Hematopoietic multipotent progenitor cell treated with erythropoietin and hydrocortisone succinate and interleukin-3 and kit ligand, for 15 days (in vitro differentiated cells): ENCODE measurements around the gene GRXCR1.

Source experiments
- DNase-seq: peaks from one replicate; pipeline ENCODE4 v3.0.0-alpha.2; 2015; ENCODE audit warnings: low spot score

GRXCR1 gene

DNA sequence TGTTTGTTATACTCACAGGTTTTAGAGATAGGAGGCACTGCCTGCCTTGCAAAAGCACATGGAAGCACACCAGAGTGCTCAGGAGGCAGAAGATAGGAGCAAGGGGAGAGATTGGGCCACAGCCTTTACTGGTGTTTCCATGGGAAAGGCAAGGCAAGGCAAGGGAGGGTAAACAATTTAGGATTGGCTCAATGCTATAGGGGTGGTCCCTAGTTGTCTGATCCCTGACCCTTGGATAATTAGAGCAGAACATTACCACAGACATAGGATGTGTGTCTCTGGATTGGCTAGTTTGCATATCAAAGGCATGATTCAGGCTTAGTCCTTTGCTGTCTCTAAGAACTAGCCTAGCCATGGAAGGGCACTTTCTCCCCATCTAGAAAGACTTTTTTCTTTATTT is 36.1 kb downstream of the GRXCR1 start:
- DNase-seq, result no peak

DNA sequence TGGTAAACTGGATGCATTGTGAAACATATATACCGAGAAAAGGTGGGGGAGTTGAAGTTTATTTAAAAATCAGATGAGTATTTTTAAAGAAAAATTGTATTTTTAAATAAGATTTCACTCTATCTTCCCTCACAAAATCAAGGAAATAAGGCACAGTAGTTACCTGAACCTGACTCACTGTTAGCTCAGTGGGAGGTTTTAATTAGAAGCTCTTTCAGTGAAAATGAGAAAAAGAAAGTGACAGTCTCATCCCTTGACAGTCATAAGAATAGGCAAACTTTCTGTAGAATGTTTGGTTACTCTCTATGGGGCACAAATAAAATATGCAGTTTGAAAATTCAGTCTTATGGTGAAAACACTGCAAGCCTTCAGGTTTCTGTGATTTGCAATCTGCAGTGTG is 49.7 kb downstream of the GRXCR1 start:
- DNase-seq, result no peak

GRCh38 chr4:42945874-42946273 is 53.4 kb downstream of the GRXCR1 start:
- DNase-seq, result no peak

DNA sequence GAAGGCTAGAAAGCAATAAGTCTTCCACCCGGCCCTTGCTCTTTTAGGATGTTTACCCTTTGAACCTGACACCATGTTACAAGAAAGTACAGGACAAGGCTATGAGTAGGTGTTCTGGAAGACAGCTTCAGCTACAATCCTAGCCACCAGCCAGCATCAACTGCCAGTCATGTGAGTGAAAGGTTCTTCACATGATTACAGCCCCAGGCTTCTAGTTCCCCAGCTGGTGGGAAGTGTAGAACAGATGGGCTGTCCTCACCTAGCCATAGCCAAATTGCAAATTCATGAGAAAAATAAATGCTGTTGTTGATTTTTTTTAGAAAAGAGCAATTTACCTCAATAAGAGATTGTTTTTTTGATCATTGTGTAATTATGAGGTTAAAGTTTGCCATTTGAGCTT is 60.8 kb downstream of the GRXCR1 start:
- DNase-seq, result no peak

- DNase-seq, result no peak
Measured at GRCh38 chr4:42954963-42955669, 62.6 kb downstream of the GRXCR1 start.

DNA sequence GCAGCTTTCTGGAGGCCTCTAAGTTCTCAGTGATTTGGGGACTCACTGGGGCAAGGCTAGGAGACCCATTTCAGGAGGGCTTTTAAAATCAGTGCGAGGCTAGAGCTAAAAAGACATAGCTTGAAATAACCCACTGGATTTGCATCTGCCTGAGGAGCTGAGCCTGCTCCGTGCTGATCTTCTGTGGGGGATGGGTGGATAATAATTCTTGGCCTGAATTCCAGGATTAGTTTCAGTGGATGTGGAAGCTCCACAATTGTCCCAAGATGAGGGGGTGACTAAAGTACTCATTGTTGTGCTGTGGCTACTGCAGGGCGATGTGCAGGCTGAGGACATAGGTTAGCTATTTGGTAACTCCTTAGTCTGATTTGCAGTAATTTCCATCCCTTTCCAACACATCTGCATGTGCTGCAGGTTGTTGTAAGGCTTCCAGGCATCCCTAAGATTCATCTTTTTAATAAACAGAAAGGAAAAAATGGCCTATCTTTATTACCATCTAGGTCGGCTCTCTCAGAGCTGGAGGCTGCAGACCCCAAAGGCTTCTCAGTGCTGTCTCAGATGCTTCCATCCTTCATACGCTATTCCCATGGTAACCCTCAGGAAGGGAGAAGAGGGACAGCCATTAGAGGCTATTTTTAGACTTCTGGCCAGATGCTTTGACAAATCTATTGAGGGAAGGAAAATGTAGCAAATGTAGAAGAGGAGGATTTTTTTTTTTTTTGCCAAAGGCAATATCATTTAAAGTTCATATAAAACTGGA is 63.4 kb downstream of the GRXCR1 start:
- DNase-seq, result no peak

GRCh38 chr4:42965326-42965725 is 72.8 kb downstream of the GRXCR1 start:
- DNase-seq, result no peak

GRCh38 chr4:42985976-42986375 is 93.5 kb downstream of the GRXCR1 start:
- DNase-seq, result no peak

GRCh38 chr4:42995343-42995944 is 102.9 kb downstream of the GRXCR1 start:
- DNase-seq, result no peak

DNA sequence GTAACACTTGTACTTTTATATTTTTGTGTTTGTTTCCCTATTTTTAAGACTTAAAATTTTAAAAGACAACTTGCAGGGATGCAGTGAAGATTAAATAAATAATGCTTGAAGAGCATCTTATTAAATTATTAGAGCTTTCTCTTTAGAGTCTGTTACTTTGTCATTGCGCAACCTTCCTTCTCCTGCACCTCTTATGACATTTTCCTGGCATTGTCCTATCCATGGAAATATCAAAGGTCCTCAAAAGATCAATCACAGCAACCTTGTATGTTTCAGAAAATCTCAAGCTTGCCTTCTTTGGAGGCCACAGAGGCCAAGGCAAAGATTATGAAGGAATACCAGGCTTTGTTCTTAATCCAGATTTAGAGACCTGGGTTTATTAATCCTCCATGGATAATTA is 116.3 kb downstream of the GRXCR1 start:
- DNase-seq, result no peak

DNA sequence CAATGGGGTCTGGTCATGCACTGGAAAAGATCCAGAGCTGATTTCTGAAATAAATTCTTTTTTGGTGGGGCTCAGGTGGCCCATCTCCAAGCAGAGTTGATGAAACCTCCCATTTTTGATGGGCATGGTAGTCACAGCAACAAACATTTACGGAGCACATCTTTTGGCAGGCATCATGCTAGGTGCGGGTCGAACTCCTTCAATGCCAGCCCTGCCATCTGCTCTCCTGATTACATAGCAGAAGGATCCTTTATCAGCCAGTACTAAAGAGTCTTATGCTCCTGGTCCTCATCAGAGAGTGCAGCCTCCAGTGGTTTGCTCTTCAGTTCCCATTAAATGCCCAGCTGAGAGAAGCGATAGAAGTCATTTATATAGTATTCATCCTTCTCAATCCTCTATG is 121.7 kb downstream of the GRXCR1 start:
- DNase-seq, result no peak

GRCh38 chr4:43041632-43042031 is 149.1 kb downstream of the GRXCR1 start:
- no peak for DNase-seq

DNA sequence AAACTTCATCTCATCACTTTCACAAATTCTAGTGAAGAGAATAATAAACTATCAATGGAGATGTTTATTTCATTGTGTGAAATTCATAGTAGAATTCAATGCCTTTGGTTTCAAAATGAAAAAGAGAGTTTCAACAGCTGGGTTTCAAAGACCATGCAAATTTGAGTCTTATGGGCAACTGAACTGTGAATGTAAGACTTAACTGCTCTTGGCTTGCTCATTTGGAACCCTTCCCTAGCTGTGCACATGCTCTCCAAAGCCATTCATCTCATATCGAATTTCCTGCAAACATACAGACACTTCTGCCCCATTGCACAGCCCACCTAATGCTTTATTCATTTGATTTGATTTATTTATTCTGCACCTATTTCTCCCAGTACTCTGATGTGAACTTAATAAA is 154.5 kb downstream of the GRXCR1 start:
- no peak for DNase-seq

GRCh38 chr4:43048570-43048969 is 156.1 kb downstream of the GRXCR1 start:
- DNase-seq, result no peak

DNA sequence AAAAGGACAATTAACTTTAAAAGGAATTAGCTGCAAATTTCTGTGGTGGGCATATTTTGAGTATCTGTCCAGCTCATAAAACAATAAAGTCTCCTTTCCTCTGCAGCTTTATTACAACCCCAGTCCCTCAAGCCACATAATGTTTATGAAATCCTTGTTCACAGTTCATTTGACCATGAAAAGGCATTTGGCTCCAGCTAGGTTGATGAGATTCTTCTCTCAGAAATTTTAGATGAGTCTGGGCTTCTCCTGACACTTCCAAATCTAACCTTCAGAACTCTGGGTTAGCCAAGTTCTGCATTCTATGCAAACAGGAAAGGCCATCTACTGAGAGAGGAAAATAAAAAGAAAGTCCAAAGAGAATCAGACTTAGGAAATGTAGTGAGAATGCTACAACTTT is 156.8 kb downstream of the GRXCR1 start:
- no peak for DNase-seq

DNA sequence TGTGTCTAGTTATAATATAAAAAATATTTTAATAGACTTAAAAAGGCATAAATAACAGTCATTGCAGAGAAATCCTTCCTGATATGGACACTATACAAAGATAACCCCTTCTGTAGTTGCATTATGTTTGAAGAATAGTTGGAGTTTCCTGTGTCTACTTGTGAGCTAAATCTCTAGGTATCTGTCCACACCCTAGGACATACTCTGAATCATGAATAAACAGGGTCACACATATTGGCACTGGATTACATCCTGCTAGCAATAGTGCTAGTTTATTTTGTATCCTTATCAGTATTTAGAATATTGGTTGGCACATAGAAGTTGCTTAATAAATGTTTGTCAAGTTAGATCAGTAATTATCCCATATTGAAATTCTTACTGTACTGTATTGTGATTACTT is 173.9 kb downstream of the GRXCR1 start:
- no peak for DNase-seq

DNA sequence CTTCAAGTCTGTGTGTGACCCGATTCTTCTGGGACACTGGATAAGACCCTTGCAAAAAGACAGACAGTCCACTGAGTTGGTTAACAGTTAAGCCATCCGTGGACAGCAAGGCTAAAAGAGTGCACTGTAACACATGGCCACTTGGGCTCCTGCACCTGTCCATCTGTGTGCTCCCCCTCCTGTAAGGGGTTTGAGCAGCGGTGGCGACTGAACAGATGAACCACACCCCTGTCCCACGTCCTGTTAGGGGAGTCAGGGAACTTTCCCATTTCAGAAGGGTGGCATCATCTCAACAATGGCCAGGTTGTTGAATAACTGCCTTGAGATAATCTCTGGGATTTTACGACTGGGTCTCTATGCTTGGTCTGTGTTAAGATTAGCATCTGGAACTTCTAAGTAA is 178.6 kb downstream of the GRXCR1 start:
- no peak for DNase-seq
